Activated gamma-delta T cell treated with anti-CD3 and anti-CD28 coated beads, Interleukin-2, amount 50 U/mL, for 16 hours (primary cell): Measurements from ENCODE around the gene MAP3K20.
"Not testable (repeated sequence)": the region's sequence is repeated elsewhere in the genome, so short reads cannot be mapped to it uniquely, and the experiment has no call there.

Source experiments
- DNase-seq: peaks from one replicate; pipeline ENCODE4 v3.0.0-alpha.2; 2020; ENCODE audit warnings: low read depth

MAP3K20 gene

DNA sequence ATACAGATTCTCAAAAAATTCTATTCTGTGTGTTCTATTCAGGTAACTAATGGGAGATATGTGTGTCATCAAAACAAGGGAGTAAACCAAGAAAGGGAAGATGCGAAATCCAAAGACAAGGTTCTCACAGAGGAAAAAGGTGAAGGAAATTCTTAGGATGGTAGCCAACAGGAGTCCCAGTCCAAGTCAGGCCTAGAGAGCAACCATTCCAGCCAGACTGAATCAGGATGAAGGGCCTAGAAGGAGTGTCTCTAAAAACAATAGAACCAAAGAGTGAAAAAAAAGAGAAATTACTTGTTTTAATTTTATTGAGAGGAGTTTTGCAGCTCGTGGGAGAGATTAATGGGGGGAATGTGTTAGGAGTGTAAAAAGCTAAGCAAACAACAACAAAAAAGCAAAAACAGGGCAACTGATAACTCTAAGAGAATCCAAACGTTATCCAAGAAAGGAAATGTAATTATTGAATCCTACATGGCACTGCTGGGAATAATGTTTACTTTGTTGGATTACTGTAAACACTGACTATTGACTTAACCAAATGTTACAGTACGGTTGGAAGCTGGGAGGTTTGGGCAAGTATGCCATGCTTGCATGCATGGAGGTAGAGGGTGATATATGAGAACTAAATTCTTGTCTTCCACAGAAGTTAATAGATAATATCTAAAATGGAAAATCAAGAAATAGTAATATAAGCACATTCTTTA, 12.3 kb downstream of the MAP3K20 start:
- no peak for DNase-seq

GRCh38 chr2:173090276-173090877, 14.7 kb downstream of the MAP3K20 start:
- DNase-seq = no peak

DNA sequence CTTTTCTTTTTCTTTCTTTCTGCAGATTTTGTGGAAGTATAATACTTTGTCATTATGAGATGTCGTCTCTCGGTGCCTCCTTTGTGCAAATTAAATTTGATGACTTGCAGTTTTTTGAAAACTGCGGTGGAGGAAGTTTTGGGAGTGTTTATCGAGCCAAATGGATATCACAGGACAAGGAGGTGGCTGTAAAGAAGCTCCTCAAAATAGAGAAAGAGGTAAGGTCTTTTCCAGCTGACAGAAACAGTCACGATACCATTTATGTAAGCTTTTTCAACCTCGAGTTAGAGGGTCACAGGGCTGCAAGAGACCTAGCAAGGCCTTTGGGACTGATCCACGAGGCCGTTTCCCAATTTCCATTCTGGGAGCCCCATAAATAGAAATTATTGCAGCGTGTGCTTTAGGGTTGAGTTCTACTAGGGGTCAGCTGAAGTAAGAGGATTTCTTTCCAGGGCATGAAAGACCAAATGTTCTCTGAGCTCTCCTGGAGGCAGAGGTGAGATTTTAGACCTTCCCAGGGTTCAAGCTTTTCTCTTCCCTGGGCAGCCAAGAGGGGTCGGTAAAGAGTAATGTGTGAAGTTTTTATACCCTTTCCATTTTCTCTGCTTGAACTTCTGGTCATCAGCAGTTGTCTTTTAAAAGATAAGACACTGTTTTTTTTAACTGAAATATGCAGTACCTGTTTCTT, 15.5 kb downstream of the MAP3K20 start:
- no peak for DNase-seq

DNA sequence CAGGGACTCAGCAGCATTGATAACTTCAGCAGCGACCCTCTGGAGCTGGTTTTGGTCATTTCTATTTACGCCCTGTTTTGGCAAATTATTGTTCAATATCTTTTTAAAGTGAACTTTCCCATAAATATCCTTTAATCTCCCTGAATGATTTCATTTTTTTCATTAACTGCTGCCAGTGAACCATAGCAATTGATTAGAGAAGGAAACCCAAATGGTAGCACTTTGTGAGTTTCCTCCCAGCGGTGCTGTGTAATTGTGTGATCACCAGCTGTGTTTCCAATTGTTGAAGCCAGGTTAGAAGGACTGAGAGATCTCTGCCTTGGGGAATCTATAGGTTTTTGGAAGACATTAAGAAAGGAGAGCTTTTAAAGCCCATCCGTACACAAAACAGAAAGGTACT, 16.3 kb downstream of the MAP3K20 start:
- DNase-seq = no peak

DNA sequence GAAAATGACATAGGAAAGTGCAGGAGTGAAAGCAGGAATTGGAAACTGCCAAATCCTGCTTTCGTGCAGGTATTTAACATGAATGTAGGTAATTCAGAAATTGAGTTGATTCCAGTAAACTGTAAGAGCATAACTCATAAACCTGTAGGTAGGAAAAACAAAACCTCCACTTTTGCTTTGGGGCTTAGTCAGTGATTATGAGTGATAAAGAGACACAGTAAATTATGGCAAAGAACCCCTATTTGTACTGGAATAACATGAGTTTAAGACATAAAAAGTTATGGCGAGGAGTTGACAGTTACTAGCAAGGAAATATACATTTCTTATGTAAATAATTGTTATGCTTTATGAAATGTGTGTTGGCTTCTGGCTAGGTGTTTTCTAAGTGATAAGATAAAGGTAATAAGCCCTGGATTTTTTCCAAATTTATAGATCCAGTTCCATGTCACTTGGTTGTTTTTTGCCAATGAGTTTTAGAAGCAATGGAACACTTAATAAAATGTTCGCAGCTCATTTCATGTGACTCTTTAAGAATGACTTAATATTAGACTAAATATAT, 17.3 kb downstream of the MAP3K20 start:
- no peak for DNase-seq

DNA sequence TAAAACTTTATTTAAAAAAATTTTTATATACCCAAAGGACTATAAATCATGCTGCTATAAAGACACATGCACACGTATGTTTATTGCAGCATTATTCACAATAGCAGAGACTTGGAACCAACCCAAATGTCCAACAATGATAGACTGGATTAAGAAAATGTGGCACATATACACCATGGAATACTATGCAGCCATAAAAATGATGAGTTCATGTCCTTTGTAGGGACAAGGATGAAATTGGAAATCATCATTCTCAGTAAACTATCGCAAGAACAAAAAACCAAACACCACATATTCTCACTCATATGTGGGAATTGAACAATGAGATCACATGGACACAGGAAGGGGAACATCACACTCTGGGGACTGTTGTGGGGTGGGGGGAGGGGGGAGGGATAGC, 18.0 kb downstream of the MAP3K20 start:
- DNase-seq = not testable (repeated sequence)

- DNase-seq = no peak
These were observed 19.1 kb downstream of the MAP3K20 start for GRCh38 chr2:173094731-173095130.

DNA sequence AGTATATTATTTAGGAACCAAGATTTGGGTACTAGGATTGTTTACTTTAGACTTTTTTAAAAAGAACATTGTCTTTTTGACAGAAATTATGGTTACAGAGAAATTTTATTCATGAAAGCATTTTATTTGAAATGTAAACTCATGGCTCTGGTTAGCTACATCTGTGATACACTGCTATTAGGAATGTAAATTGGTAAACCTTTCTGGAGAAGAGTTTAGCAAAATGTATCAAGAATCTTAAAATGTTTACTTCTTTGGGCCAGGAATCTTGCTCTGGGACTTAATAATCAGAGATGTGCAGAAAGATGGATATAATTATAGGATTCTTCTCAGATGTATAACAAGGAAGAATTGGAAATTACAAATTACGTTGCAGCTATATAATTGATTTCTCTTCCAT, 19.7 kb downstream of the MAP3K20 start:
- DNase-seq = no peak

- DNase-seq = no peak
These were observed 23.6 kb downstream of the MAP3K20 start for GRCh38 chr2:173099271-173099670.

DNA sequence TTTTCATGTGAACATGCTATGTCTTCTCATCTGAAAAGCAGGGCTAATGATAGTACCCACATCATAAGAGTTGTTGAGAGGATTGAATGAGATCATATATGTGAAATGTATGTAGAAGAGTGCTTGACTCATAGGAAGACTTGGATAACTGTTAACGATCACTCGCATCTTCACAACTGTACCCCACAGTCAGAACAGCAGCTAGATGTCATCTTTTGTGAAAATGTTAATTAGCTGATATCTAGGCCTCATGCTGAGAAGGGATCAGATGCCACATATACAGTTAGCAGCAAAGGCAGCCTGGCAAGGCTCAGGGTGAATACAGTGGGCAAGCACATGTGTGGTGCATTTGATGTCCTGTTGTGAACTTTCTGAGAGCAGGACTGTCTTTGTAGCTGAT, 24.2 kb downstream of the MAP3K20 start:
- no peak for DNase-seq

DNA sequence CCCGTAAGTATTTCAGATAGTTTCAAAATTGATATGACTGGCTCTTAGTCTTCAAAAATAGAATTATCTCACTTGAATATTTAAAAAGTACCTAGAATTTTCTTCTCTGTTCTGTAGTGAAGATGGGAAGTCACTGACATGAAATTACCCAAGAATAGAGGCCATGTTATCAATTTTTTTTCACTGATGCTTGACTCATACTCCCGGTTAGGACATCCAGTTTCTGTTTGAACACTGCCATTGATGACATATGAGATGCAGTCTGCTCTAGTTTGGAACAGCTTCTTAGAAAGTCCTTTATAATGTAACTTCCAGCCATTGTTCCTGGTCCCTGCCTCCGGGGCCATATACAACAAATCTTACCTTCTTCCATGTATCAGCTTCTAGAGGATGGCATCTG, 26.0 kb downstream of the MAP3K20 start:
- DNase-seq = no peak

DNA sequence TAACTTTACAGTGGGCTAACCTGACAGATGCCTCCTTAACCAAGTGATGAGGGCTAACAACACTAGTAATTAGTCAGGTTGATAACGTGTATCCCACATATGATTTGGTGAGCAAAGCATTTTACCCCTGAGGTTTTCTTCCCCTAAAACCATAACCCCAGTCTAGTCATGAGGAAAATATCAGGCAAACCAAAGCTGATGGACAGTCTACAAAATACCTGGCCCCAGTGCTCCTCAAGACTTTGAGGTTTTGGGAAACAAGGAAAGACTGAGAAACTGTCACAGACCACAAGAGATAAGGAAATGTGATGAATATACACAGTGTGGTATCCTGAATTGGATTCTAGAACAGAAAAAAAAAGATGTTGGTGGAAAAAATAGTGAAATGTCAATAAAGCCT, 28.5 kb downstream of the MAP3K20 start:
- DNase-seq = no peak

- no peak for DNase-seq
These were observed 31.4 kb downstream of the MAP3K20 start for GRCh38 chr2:173106959-173107628.

GRCh38 chr2:173107629-173108022, 32.0 kb downstream of the MAP3K20 start:
- DNase-seq = no peak

- DNase-seq = no peak
These were observed 33.9 kb downstream of the MAP3K20 start for GRCh38 chr2:173109253-173110188.

- no peak for DNase-seq
These were observed 42.0 kb downstream of the MAP3K20 start for GRCh38 chr2:173117678-173118077.

- DNase-seq = no peak
These were observed 42.7 kb downstream of the MAP3K20 start for GRCh38 chr2:173118395-173118794.

DNA sequence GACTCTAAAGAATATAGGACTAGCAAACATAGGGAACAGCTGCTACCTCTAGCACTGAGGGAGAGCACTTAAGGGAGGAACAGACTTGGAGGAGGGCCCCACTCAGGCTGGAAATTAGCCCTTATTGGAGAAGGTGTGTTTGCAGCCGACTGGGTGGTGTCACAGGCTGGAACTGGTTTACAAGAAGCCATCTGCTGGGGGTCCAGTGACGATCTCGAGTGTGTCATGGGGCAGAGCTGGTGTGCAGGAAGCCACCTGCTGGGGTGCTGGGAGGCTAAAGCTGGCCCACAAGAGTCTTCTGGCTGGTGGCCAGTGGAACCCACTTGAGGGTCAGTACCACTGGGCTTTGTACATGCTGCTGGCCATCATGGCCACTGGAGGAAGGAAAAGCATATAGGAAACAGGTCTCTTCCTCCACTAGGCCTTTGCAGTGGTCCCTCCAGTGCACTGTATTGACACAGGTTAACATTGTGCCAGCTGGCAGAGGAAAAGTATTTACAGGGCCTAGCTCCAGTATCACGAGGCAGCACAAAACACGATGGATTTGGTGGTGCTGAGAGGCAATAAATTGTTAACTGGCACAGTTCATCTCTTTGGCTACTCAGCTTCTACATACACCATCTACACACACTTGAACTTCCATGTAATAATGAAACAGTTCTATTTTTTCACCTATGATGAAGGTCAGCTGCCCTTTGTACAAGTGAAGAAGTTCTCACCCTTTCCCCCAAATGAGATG, 43.6 kb downstream of the MAP3K20 start:
- no peak for DNase-seq

DNA sequence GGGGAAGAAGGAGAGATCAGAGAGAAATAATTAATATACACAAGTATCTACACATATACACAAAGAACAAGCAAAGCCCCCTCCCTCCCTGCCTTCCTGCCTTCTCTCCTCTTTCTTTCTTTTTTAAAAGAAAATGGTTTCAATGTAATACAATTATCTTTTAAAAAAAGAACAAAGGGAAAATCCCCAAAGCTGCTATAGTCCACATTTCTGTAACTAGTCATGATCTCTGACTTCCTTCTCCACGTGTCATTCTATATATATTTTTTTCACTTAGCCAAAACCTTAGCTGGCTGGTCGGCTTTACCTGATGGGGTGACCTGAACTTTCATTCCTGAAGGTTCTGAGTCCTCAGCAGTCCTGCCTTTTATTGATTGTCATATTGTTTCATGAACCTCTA, 44.3 kb downstream of the MAP3K20 start:
- no peak for DNase-seq

- DNase-seq = no peak
These were observed 47.3 kb downstream of the MAP3K20 start for GRCh38 chr2:173122936-173123335.

DNA sequence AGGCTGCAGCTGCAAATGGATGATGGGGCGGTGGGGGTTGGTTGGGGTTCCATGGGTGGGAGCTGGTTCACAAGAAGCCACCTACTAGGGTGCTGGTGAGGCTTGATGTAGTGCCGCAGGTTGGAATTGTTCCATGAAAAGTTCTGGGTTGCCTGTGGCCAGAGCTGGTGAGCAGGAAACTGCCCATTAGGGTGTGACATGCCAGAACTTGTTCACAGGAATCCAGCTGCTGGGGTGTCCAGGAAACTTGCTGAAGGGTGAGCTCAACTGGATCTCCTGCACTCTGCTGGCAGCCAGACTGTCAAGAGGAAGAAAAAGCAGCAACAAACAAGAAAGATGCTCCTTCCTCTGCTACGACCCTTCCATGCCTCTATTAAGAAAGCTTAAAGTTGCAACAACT, 48.8 kb downstream of the MAP3K20 start:
- no peak for DNase-seq
